AG09319 (cell line): ENCODE data around the gene SRGAP3.

ENCODE experiments used
- DNase-seq: peaks from one replicate; pipeline ENCODE4 v3.0.0-alpha.2; 2010; ENCODE audit warnings: low read depth; ENCODE audit errors: extremely low read depth
- CTCF ChIP-seq: IDR thresholded peaks from 2 replicates; pipeline ENCODE4 v1.5.1; 2011; ENCODE audit warnings: low read depth, mild to moderate bottlenecking, inconsistent platforms, low read length, moderate library complexity

The SRGAP3 gene

GRCh38 chr3:9139366-9139765, 110.1 kb downstream of the SRGAP3 start:
- no peak for TF ChIP-seq CTCF
- DNase-seq, result no peak

GRCh38 chr3:9137676-9138075, 111.8 kb downstream of the SRGAP3 start:
- TF ChIP-seq CTCF, result no peak
- no peak for DNase-seq

DNA sequence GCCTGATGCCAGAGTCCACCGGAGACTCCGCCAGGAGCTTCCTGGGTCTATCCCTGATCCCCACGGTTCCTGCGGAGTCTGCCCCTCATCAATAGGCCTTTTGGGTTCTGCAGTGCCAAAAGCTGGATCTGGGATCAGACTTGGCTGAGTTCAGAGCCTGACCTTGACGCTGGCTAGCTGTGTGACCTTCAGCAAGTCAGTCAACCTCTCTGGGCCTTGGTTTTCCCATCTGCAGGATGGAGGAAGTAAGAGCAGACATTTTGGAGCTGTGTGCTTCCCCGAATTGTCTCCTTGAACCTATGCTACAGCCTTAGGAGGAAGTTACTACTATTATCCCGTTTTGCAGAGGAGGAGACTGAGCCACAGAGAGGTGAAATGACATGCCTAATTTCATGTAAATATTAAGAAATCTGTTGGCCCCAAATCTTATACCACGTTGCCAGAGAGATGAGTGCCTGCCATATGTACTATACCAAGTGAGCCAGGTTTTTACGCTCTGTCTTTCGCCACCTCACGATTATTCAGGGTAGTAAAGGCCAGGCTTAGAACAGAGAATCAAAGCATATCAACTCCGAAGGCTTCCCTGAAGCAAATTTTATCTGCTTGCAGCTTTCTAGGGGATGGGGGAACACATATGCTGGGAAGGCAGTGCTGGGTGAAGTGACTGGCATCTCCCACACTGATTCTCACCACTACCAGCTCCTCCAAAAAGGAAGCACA, 112.5 kb downstream of the SRGAP3 start:
- TF ChIP-seq CTCF, result no peak
- DNase-seq, result no peak

GRCh38 chr3:9135930-9136525, 113.4 kb downstream of the SRGAP3 start:
- no peak for DNase-seq
- TF ChIP-seq CTCF, result no peak

DNA sequence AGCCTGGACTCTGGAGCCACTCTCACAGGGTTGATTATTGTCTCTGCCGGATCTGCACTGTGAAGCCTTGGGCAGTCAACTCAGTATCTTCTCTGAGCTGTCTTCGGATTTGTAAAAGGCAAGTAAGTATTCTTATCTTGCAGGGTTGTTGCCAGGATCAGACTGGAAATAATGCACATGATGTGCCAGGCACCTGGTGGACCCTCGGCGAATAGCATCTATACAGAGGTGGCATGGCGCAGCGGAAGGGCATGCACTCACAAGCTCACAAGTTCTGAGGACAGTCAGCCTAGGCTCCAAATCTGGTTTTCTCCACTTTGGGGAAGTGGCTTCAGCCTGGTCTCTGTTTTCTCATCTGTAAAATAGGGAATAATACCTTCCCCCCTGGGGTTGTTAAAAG, 113.9 kb downstream of the SRGAP3 start:
- no peak for TF ChIP-seq CTCF
- DNase-seq, result no peak

DNA sequence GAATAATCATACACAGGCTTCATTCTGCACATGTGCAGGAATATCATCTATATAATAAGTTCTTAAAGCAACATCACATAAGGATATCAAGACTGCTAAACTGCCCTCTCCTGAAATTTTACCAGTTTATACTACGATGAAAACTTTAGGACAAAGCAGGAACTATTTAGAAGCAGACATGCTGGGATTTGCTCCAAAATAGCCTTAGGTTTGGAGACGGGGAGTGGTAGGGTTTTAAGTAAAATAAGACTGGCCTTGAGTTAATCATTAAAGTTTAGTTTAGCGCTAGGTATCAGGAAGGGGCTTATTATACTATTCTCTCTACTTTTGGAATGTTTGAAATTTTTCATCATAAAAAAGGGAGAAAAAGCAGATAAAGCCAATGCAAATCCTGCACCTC, 115.8 kb downstream of the SRGAP3 start:
- no peak for TF ChIP-seq CTCF
- DNase-seq, result no peak
